Measurements from ENCODE around the gene SLC6A7.

SLC6A7 gene

GRCh38 chr5:150189728-150190502 is at the start of gene SLC6A7:
Gene SLC6A7, plus strand, starts transcription at chr5:150190062. Its CDS starts 266 bp downstream, at chr5:150190328.
- DNase-seq (ENCODE audit: low read depth, low spot score) = no peak

GRCh38 chr5:150140830-150141229 is 49.0 kb upstream of the SLC6A7 start:
- no peak for DNase-seq (ENCODE audit: low read depth, low spot score)

GRCh38 chr5:150141544-150142184 is 48.2 kb upstream of the SLC6A7 start:
- DNase-seq (ENCODE audit: low read depth, low spot score) = no peak

- no peak for DNase-seq (ENCODE audit: low read depth, low spot score)
These were observed 47.5 kb upstream of the SLC6A7 start for GRCh38 chr5:150142185-150142958.

- no peak for DNase-seq (ENCODE audit: low read depth, low spot score)
These were observed 46.9 kb upstream of the SLC6A7 start for GRCh38 chr5:150142959-150143349.

GRCh38 chr5:150143350-150144245 is 46.3 kb upstream of the SLC6A7 start:
- DNase-seq (ENCODE audit: low read depth, low spot score) = no peak

- no peak for DNase-seq (ENCODE audit: low read depth, low spot score)
These were observed 45.5 kb upstream of the SLC6A7 start for GRCh38 chr5:150144246-150144801.

GRCh38 chr5:150144879-150145278 is 45.0 kb upstream of the SLC6A7 start:
- no peak for DNase-seq (ENCODE audit: low read depth, low spot score)

GRCh38 chr5:150146235-150146634 is 43.6 kb upstream of the SLC6A7 start:
- DNase-seq (ENCODE audit: low read depth, low spot score) = no peak

GRCh38 chr5:150146862-150147601 is 42.8 kb upstream of the SLC6A7 start:
- no peak for DNase-seq (ENCODE audit: low read depth, low spot score)

GRCh38 chr5:150147670-150148069 is 42.2 kb upstream of the SLC6A7 start:
- no peak for DNase-seq (ENCODE audit: low read depth, low spot score)

- no peak for DNase-seq (ENCODE audit: low read depth, low spot score)
These were observed 41.5 kb upstream of the SLC6A7 start for GRCh38 chr5:150148117-150148927.

GRCh38 chr5:150149618-150150017 is 40.2 kb upstream of the SLC6A7 start:
- no peak for DNase-seq (ENCODE audit: low read depth, low spot score)

- no peak for DNase-seq (ENCODE audit: low read depth, low spot score)
These were observed 37.0 kb upstream of the SLC6A7 start for GRCh38 chr5:150152636-150153462.

- no peak for DNase-seq (ENCODE audit: low read depth, low spot score)
These were observed 36.4 kb upstream of the SLC6A7 start for GRCh38 chr5:150153483-150153882.

GRCh38 chr5:150153957-150154617 is 35.8 kb upstream of the SLC6A7 start:
- DNase-seq (ENCODE audit: low read depth, low spot score) = no peak

GRCh38 chr5:150154618-150155128 is 35.2 kb upstream of the SLC6A7 start:
- DNase-seq (ENCODE audit: low read depth, low spot score) = no peak
